HG02623 (cell line): ENCODE measurements around the gene FOXS1.
A peak's percentile ranks its signal among the peaks of the same experiment; 100 is the strongest.
"Not testable (repeated sequence)": the region's sequence is repeated elsewhere in the genome, so short reads cannot be mapped to it uniquely, and the experiment has no call there.

Source experiments
- ATAC-seq: cut with Tn5 transposase; IDR thresholded peaks from one replicate; pipeline ENCODE4 v1.9.1; 2021; ENCODE audit warnings: moderate library complexity; ENCODE audit not compliant: unreplicated experiment

FOXS1 gene

GRCh38 chr20:31840906-31841816 lies 4.2 kb downstream of the FOXS1 start:
- no peak for ATAC-seq

GRCh38 chr20:31839782-31840487 lies 5.5 kb downstream of the FOXS1 start:
- ATAC-seq = no peak

GRCh38 chr20:31838646-31839292 lies 6.6 kb downstream of the FOXS1 start:
- no peak for ATAC-seq

GRCh38 chr20:31837896-31838397 lies 7.5 kb downstream of the FOXS1 start:
- ATAC-seq = no peak

GRCh38 chr20:31836853-31837608 lies 8.4 kb downstream of the FOXS1 start:
- ATAC-seq = no peak

GRCh38 chr20:31835977-31836852 lies 9.2 kb downstream of the FOXS1 start:
- peak; percentile 54 for ATAC-seq

- ATAC-seq = no peak
Measured at GRCh38 chr20:31835554-31835953, 9.8 kb downstream of the FOXS1 start.

GRCh38 chr20:31833931-31834521 lies 11.4 kb downstream of the FOXS1 start:
- ATAC-seq = no peak

- ATAC-seq = no peak
Measured at GRCh38 chr20:31833130-31833930, 12.1 kb downstream of the FOXS1 start.

GRCh38 chr20:31831771-31832306 lies 13.6 kb downstream of the FOXS1 start:
- ATAC-seq = no peak

GRCh38 chr20:31831211-31831610 lies 14.2 kb downstream of the FOXS1 start:
- no peak for ATAC-seq

GRCh38 chr20:31830406-31830981 lies 14.9 kb downstream of the FOXS1 start:
- ATAC-seq = no peak

GRCh38 chr20:31829731-31830130 lies 15.7 kb downstream of the FOXS1 start:
- no peak for ATAC-seq

GRCh38 chr20:31828016-31828415 lies 17.4 kb downstream of the FOXS1 start:
- ATAC-seq = not testable (repeated sequence)

- ATAC-seq = no peak
Measured at GRCh38 chr20:31827059-31827458, 18.3 kb downstream of the FOXS1 start.

- no peak for ATAC-seq
Measured at GRCh38 chr20:31826074-31826473, 19.3 kb downstream of the FOXS1 start.

GRCh38 chr20:31824554-31825313 lies 20.7 kb downstream of the FOXS1 start:
- ATAC-seq = no peak
